Stimulated activated CD8-positive, alpha-beta memory T cell treated with anti-CD3 and anti-CD28 coated beads, Interleukin-7, amount 100 ng/mL, for 24 hours (primary cell): ENCODE data around the gene BCL2L15.
"Not testable (repeated sequence)": the region's sequence is repeated elsewhere in the genome, so short reads cannot be mapped to it uniquely, and the experiment has no call there.

Source experiments
- DNase-seq: peaks from one replicate; pipeline ENCODE4 v3.0.0-alpha.2; 2020; ENCODE audit warnings: low read depth

BCL2L15 gene

GRCh38 chr1:113871597-113872113 lies 15.7 kb downstream of the BCL2L15 start, which contains the start of gene PTPN22:
Gene PTPN22 (minus strand): TSS chr1:113871712.
- peak; percentile 51 for DNase-seq

- no peak for DNase-seq
Measured at GRCh38 chr1:113870778-113871177, 16.6 kb downstream of the BCL2L15 start.

- no peak for DNase-seq
Measured at GRCh38 chr1:113868387-113869083, 18.8 kb downstream of the BCL2L15 start.

- no peak for DNase-seq
Measured at GRCh38 chr1:113861641-113862040, 25.7 kb downstream of the BCL2L15 start.

- DNase-seq: no peak
Measured at GRCh38 chr1:113860891-113861290, 26.5 kb downstream of the BCL2L15 start.

GRCh38 chr1:113859478-113860175 lies 27.8 kb downstream of the BCL2L15 start:
- no peak for DNase-seq

GRCh38 chr1:113858982-113859381 lies 28.4 kb downstream of the BCL2L15 start:
- no peak for DNase-seq

- no peak for DNase-seq
Measured at GRCh38 chr1:113858418-113858817, 29.0 kb downstream of the BCL2L15 start.

GRCh38 chr1:113857776-113858175 lies 29.6 kb downstream of the BCL2L15 start:
- no peak for DNase-seq

GRCh38 chr1:113856401-113856790 lies 31.0 kb downstream of the BCL2L15 start:
- no peak for DNase-seq

- no peak for DNase-seq
Measured at GRCh38 chr1:113855630-113856400, 31.6 kb downstream of the BCL2L15 start.

GRCh38 chr1:113854234-113854633 lies 33.1 kb downstream of the BCL2L15 start:
- no peak for DNase-seq

- not testable (repeated sequence) for DNase-seq
Measured at GRCh38 chr1:113852694-113853093, 34.7 kb downstream of the BCL2L15 start.

GRCh38 chr1:113850127-113850796 lies 37.1 kb downstream of the BCL2L15 start:
- DNase-seq: no peak

- no peak for DNase-seq
Measured at GRCh38 chr1:113849072-113849471, 38.3 kb downstream of the BCL2L15 start.

GRCh38 chr1:113846391-113847035 lies 40.9 kb downstream of the BCL2L15 start:
- no peak for DNase-seq

GRCh38 chr1:113836534-113836933 lies 50.8 kb downstream of the BCL2L15 start:
- DNase-seq: no peak

GRCh38 chr1:113835686-113836290 lies 51.6 kb downstream of the BCL2L15 start:
- no peak for DNase-seq

- no peak for DNase-seq
Measured at GRCh38 chr1:113834716-113835115, 52.7 kb downstream of the BCL2L15 start.
